Lower lobe of right lung (tissue), 2 donors: ENCODE results near the gene KRTAP10-4. TPM values are rescaled to one million over a fixed set of nuclear protein-coding genes. Genes with fewer than 3 reads are reported as not detected.
"Not testable (repeated sequence)": the region's sequence is repeated elsewhere in the genome, so short reads cannot be mapped to it uniquely, and the experiment has no call there.

Source experiments
- ATAC-seq, 2 donors: fragments of 200-7000 bp; cut with Tn5 transposase; one replicate each; pipeline ENCODE4 v1.9.1; 2020 to 2022; ENCODE audit warnings: mild to moderate bottlenecking in 2 of 2, moderate library complexity in 2 of 2
- DNase-seq: peaks from one replicate; pipeline ENCODE4 v3.0.0-alpha.2; 2020
- H3K27ac ChIP-seq: fragments of 200-600 bp; one replicate; pipeline ENCODE4 v1.8.0; 2022
- H3K27me3 ChIP-seq: fragments of 200-600 bp; one replicate; pipeline ENCODE4 v1.8.0; 2022; ENCODE audit warnings: low read depth
- H3K36me3 ChIP-seq: fragments of 200-600 bp; one replicate; pipeline ENCODE4 v1.8.0; 2022; ENCODE audit warnings: mild to moderate bottlenecking
- H3K4me1 ChIP-seq: fragments of 200-600 bp; one replicate; pipeline ENCODE4 v1.8.0; 2022
- H3K4me3 ChIP-seq: fragments of 200-600 bp; one replicate; pipeline ENCODE4 v1.8.0; 2022; ENCODE audit warnings: mild to moderate bottlenecking
- H3K9me3 ChIP-seq: fragments of 200-600 bp; one replicate; pipeline ENCODE4 v1.8.0; 2022
- CTCF ChIP-seq: fragments of 200-600 bp; IDR thresholded peaks from one replicate; pipeline ENCODE4 v1.8.0; 2022; ENCODE audit warnings: antibody characterized with exemption, mild to moderate bottlenecking
- intact Hi-C: fragments of 100-400 bp; cut with DNase I; formaldehyde crosslinking; loops from one replicate; pipeline ENCODE4 v1.11.0; 2022
- total RNA-seq: library from RNA; stranded (reverse); fragmentation: NEBNext Ultra II Directional; extraction: Animal tissue kit (Norgen Biotek cat#: 25700); gene quantifications from one replicate; pipeline ENCODE4 v1.2.1, GENCODE V29; 2021
- donor health status: DM: no; HTN: yes; CAD: no; lungs with severe emphysema.

The KRTAP10-4 gene
- total RNA-seq, 1 donor from 2014 or later: not detected

- Histone ChIP-seq H3K27ac (no peak overlapping the region), H3K36me3 (no peaks in the 10 kb centered on the region), H3K4me3 (no peak overlapping the region), H3K9me3 (no peaks in the 10 kb centered on the region), H3K27me3 (peaks cover 3% of the 10 kb centered on the region), H3K4me1 (no peaks in the 10 kb centered on the region)
- no peak for TF ChIP-seq CTCF
- ATAC-seq (no peak), DNase-seq (peak; percentile 28)
- intact Hi-C loops: no loop called here
Measured at GRCh38 chr21:44552681-44553080, 20.8 kb upstream of the KRTAP10-4 start.

GRCh38 chr21:44555200-44555875 is 18.2 kb upstream of the KRTAP10-4 start:
- H3K9me3 ChIP-seq: no peaks in the 10 kb centered on the region
- no peaks in the 10 kb centered on the region for H3K4me1 ChIP-seq
- intact Hi-C loops: no loop called here
- DNase-seq: peak; percentile 14
- peak in 1 of 2 donors; percentile 21 for ATAC-seq
- H3K27ac ChIP-seq: no peak overlapping the region
- no peaks in the 10 kb centered on the region for H3K36me3 ChIP-seq
- TF ChIP-seq CTCF: no peak
- H3K27me3 ChIP-seq: peaks cover 10% of the 10 kb centered on the region
- no peak overlapping the region for H3K4me3 ChIP-seq

DNA sequence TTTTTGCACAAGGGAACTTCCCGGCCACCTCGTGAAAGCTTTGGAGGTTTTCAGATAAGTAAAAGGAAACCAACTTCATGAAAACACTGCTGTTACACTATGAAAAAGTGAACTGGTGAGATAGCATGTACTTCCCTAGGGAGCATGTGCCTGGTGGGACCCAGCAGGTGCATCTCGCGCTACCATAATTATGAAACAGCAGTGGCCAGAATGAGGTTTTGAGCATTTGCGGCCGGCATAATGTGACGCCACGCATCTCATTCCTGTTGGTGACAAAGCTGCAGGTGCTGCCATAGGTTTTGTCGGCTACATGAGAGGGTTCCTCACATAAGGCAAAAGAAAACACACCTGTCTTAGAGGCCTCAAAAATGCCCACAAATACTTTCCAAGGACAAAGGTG is 16.6 kb upstream of the KRTAP10-4 start:
- Histone ChIP-seq H3K4me3 (no peak overlapping the region), H3K4me1 (no peaks in the 10 kb centered on the region), H3K9me3 (no peaks in the 10 kb centered on the region), H3K27ac (no peak overlapping the region), H3K36me3 (no peaks in the 10 kb centered on the region), H3K27me3 (peaks cover 10% of the 10 kb centered on the region)
- ATAC-seq: no peak
- DNase-seq: no peak
- no peak for TF ChIP-seq CTCF
- intact Hi-C loops: no loop called here

GRCh38 chr21:44557491-44558328 is 15.8 kb upstream of the KRTAP10-4 start:
- TF ChIP-seq CTCF: no peak
- intact Hi-C loops: no loop called here
- Histone ChIP-seq H3K9me3 (no peaks in the 10 kb centered on the region), H3K27ac (no peak overlapping the region), H3K36me3 (no peaks in the 10 kb centered on the region), H3K27me3 (peaks cover 10% of the 10 kb centered on the region), H3K4me1 (no peaks in the 10 kb centered on the region), H3K4me3 (no peak overlapping the region)
- DNase-seq (peak; percentile 39), ATAC-seq (no peak)

GRCh38 chr21:44558329-44558675 is 15.2 kb upstream of the KRTAP10-4 start:
- H3K27ac ChIP-seq, DNase-seq, intact Hi-C loops, H3K36me3 ChIP-seq, ATAC-seq, H3K4me3 ChIP-seq, H3K4me1 ChIP-seq, H3K27me3 ChIP-seq, H3K9me3 ChIP-seq: not testable (repeated sequence)

DNA sequence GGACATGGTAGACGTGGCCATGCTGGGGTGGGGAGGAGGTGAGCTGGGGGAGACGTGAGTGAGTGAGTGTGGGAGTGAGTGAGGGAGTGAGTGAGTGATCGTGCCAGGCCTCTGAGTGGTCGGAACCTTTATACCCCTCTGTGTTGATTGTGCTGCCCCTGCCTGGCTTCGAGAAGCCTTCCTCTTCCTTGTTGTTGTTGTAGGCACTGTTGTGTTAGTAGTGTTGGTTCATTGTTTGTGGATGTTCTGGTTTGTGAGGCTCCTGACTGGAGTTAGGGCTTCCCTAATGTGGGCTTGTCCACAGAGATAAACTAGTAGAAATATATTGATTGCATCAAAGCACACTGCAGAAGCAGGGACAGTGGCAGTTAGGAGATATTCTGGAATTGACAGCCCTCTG is 14.8 kb upstream of the KRTAP10-4 start, which contains the start of gene KRTAP10-3:
KRTAP10-3 (minus strand) TSS at position 101 of the 400 bp plus-strand sequence; CDS start at position 21, 80 bp downstream.
- Histone ChIP-seq H3K27ac (no peak within 1 kb of the TSS), H3K4me3 (no peak within 1 kb of the TSS), H3K4me1 (no peaks in the 10 kb centered on the region), H3K9me3 (no peaks in the 10 kb centered on the region), H3K36me3 (no peaks in the 10 kb centered on the region), H3K27me3 (peaks cover 10% of the 10 kb centered on the region)
- ATAC-seq (no peak), DNase-seq (peak; percentile 28)
- TF ChIP-seq CTCF: no peak
- intact Hi-C loops: no loop called here
